Erythroblast (primary cell): Measurements from ENCODE around the gene LTBP1.

Experiments
- GATA1 ChIP-seq: IDR thresholded peaks from 2 replicates; pipeline ENCODE4 v1.6.1; 2011; ENCODE audit warnings: low read depth, mild to moderate bottlenecking, control low read depth, low read length, moderate library complexity
- POLR2A ChIP-seq: IDR thresholded peaks from 2 replicates; pipeline ENCODE4 v1.6.1; 2011; ENCODE audit warnings: mild to moderate bottlenecking, low read length

GRCh38 chr2:33009249-33009648 lies 62.5 kb downstream of the LTBP1 start:
- TF ChIP-seq POLR2A, result no peak
- no peak for TF ChIP-seq GATA1
